Right renal pelvis (tissue), 4 donors: ENCODE data around the gene UBD. TPM values are rescaled to one million over a fixed set of nuclear protein-coding genes. Genes with fewer than 3 reads are reported as not detected.

Experiments used
- polyA plus RNA-seq, 4 donors: library from polyadenylated mRNA; unstranded; fragments of 120-200 nt; gene quantifications; one replicate each; pipeline ENCODE4 v1.2.1, GENCODE V29; 2013; ENCODE audit not compliant: insufficient read length in 4 of 4

Gene UBD
- polyA plus RNA-seq, 4 donors: 0.70 to 2.1 (median 1.4) TPM

Other genes with a start within 250 kb of the UBD start
- not detected for gene OR5V1, start 190.9 kb downstream of the UBD start, polyA plus RNA-seq
- not detected for gene OR12D3, start 184.4 kb downstream of the UBD start, polyA plus RNA-seq
- gene OR12D2, start 164.1 kb downstream of the UBD start, polyA plus RNA-seq: not detected
- gene OR12D1, start 144.8 kb downstream of the UBD start, polyA plus RNA-seq: not detected
- not detected for gene OR10C1, start 120.4 kb downstream of the UBD start, polyA plus RNA-seq
- not detected for gene OR11A1, start 102.7 kb downstream of the UBD start, polyA plus RNA-seq
- gene OR2H1, start 102.6 kb downstream of the UBD start, polyA plus RNA-seq: not detected
- gene MAS1L, start 71.8 kb downstream of the UBD start, polyA plus RNA-seq: not detected
- under 1 TPM in 3 of 4 donors, not detected in 1; 0.12 to 0.17 (median 0.16) TPM for gene OR2H2, start 25.4 kb upstream of the UBD start, polyA plus RNA-seq
- gene GABBR1, start 73.5 kb upstream of the UBD start, polyA plus RNA-seq: 10 to 100 TPM; 57.5 to 81.1 (median 59.3) TPM
- gene MOG, start 97.4 kb upstream of the UBD start, polyA plus RNA-seq: under 1 TPM in 1 of 4 donors, not detected in 3; 0.06 TPM
- under 1 TPM in 3 of 4 donors, not detected in 1; 0.14 to 0.19 (median 0.15) TPM for gene ZFP57, start 121.4 kb upstream of the UBD start, polyA plus RNA-seq
- 1 to 10 TPM; 5.4 to 6.7 (median 5.9) TPM for gene HLA-F, start 163.7 kb upstream of the UBD start, polyA plus RNA-seq